Tibial artery (tissue), 4 donors: ENCODE measurements around the gene PPL.

Source experiments
- DNase-seq, 2 donors: peaks; one replicate each; pipeline ENCODE4 v3.0.0-alpha.2; 2019
- H3K27ac ChIP-seq, 2 donors: fragments of 200-600 bp; sonication (generic) in 1 of 2; 1 replicate in 1 of 2; 2 replicates in 1 of 2; pipeline ENCODE4 v1.5.1; 2018 to 2019; ENCODE audit warnings: mild to moderate bottlenecking in 1 of 2
- H3K27me3 ChIP-seq, 2 donors: fragments of 200-600 bp; sonication (generic) in 1 of 2; one replicate each; pipeline versions ENCODE4 v1.5.1 to v1.6.0; 2016 to 2019
- H3K36me3 ChIP-seq, 3 donors: fragments of 200-600 bp; sonication (generic) in 2 of 3; one replicate each; pipeline ENCODE4 v1.5.1; 2016 to 2019; ENCODE audit warnings: mild to moderate bottlenecking in 2 of 3
- H3K4me1 ChIP-seq, 4 donors: fragments of 200-600 bp; sonication (generic) in 2 of 4; 1 replicate in 3 of 4; 2 replicates in 1 of 4; pipeline ENCODE4 v1.5.1; 2016 to 2019
- H3K4me3 ChIP-seq, 2 donors: fragments of 200-600 bp; sonication (generic) in 1 of 2; 1 replicate in 1 of 2; 2 replicates in 1 of 2; pipeline ENCODE4 v1.5.1; 2018 to 2019; ENCODE audit warnings: mild to moderate bottlenecking in 2 of 2
- H3K9me3 ChIP-seq, 3 donors: fragments of 200-600 bp; sonication (generic) in 1 of 3; one replicate each; pipeline ENCODE4 v1.5.1; 2016 to 2019
- intact Hi-C: fragments of 100-400 bp; cut with DNase I; formaldehyde crosslinking; loops from one replicate; pipeline ENCODE4 v1.15.0; 2023; ENCODE audit warnings: low total_unique reads
- TF ChIP-seq, protein P1 (sequence below), 2 experiments: fragments of 200-600 bp in 1 of 2; fragments of 450-650 bp in 1 of 2; IDR thresholded peaks; one replicate each; pipeline ENCODE4 v1.5.1; 2017 to 2019; ENCODE audit warnings: antibody characterized with exemption in 2 of 2, mild to moderate bottlenecking in 1 of 2, moderate library complexity in 1 of 2

PPL gene

DNA sequence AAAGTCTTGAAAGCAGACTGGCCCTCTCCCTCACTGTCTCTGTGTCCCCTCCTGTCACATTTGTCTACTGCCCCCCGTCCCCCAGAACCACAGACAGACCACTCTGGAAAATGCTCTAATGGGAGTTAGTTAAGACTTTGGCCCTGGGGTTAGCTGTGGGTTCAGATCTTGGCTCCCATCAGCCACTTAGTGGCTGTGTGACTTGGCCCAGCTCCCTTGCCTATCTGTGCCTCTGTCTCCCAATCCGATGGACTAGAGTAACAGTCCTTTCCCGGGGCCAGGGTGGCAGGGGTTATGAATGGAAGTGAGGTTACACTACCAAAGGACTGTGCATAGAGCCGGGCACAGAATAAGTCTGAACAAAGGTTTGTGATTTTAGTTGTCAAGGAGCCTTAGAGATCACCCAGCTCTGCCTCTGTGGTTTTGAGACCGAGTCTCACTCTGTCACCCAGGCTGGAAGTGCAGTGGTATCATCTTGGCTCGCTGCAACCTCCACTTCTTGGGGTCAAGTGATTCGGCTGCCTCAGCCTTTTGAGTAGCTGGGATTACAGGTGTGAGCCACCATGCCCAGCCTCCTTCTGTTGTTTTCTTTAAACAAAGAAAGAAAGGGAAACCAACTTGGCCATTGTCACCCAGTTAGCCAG is 23.7 kb downstream of the PPL start:
- TF ChIP-seq, protein P1, sequence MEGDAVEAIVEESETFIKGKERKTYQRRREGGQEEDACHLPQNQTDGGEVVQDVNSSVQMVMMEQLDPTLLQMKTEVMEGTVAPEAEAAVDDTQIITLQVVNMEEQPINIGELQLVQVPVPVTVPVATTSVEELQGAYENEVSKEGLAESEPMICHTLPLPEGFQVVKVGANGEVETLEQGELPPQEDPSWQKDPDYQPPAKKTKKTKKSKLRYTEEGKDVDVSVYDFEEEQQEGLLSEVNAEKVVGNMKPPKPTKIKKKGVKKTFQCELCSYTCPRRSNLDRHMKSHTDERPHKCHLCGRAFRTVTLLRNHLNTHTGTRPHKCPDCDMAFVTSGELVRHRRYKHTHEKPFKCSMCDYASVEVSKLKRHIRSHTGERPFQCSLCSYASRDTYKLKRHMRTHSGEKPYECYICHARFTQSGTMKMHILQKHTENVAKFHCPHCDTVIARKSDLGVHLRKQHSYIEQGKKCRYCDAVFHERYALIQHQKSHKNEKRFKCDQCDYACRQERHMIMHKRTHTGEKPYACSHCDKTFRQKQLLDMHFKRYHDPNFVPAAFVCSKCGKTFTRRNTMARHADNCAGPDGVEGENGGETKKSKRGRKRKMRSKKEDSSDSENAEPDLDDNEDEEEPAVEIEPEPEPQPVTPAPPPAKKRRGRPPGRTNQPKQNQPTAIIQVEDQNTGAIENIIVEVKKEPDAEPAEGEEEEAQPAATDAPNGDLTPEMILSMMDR (IDR thresholded peaks at IDR 0.05), result no peak
- no peak for DNase-seq
- peaks cover 0 to 4% (median 0%) of the 10 kb centered on the region in 4 donors for H3K4me1 ChIP-seq
- no peak overlapping the region for H3K4me3 ChIP-seq
- peaks cover 0 to 3% of the 10 kb centered on the region in 2 donors for H3K27me3 ChIP-seq
- intact Hi-C loops, result no loop called here
- H3K9me3 ChIP-seq, result no peaks in the 10 kb centered on the region
- no peak overlapping the region for H3K27ac ChIP-seq
- peaks cover 0 to 17% (median 0%) of the 10 kb centered on the region in 3 donors for H3K36me3 ChIP-seq

DNA sequence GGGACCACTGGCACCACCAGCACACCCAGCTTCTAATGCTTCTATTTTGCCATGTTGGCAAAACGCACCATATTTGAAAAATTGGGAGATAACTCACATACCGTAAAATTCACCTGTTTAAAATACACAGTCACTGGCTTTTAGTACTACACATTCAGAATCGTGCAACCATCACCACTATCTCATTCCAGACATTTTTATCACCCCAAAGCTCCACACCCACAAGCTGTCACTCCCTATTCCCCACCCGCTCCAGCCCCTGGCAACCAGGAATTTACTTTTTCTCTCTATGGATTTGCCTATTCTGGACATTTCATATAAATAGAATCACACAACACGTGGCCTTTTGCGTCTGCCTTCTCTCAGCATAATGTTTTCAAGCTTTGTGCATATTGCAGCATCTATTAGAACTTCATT is 25.0 kb downstream of the PPL start:
- Histone ChIP-seq H3K4me1 (no peaks in the 10 kb centered on the region), H3K9me3 (no peaks in the 10 kb centered on the region), H3K27me3 (peaks cover 0 to 3% of the 10 kb centered on the region in 2 donors), H3K4me3 (no peak overlapping the region), H3K27ac (no peak overlapping the region), H3K36me3 (peaks cover 0 to 17% (median 0%) of the 10 kb centered on the region in 3 donors)
- no peak for DNase-seq
- TF ChIP-seq, protein P1 (IDR thresholded peaks at IDR 0.05), result no peak
- intact Hi-C loops, result no loop called here

DNA sequence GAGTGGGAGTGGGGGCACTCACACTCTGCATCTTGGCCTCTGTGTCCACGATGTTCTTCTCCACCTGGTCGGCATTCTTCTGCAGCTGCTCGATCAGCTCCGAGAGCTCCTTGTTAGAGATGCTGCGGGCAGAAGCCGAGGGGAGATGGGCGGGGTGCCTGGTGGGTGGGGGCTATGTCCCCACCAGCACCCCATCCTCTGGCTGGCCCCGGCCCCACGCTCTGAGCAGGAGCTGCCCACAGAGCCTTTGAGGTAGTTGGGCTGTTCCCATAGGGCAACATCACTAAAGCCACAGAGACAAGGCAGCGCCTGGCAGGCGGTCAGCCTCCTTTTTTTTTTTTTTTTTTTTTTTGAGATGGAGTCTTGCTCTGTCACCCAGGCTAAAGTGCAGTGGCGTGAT is 26.1 kb downstream of the PPL start:
- intact Hi-C loops, result no loop called here
- H3K27me3 ChIP-seq, result peaks cover 0 to 3% of the 10 kb centered on the region in 2 donors
- H3K4me3 ChIP-seq, result no peak overlapping the region
- peaks cover 0 to 17% (median 0%) of the 10 kb centered on the region in 3 donors for H3K36me3 ChIP-seq
- H3K4me1 ChIP-seq, result no peaks in the 10 kb centered on the region
- TF ChIP-seq, protein P1 (IDR thresholded peaks at IDR 0.05), result no peak
- H3K27ac ChIP-seq, result no peak overlapping the region
- no peak for DNase-seq
- H3K9me3 ChIP-seq, result no peaks in the 10 kb centered on the region

DNA sequence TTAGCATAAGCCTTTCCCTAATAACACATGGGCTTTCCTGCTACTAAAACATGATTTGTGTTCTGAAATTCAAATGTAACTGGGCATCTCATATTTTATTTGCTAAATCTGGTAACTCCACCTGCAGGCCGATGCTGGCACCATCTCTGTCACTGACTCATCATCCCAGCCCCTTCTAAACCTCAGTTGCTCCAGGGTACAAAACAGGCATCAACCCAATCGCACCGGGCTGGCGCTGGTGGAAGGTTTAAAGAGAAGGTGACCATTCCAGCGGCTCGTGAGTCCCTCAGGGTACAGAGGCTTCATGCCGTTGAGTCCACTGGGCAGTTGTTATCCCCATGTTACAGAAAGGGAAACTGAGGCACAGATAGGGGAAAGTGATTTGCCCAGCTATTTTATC is 27.1 kb downstream of the PPL start:
- DNase-seq, result no peak
- TF ChIP-seq, protein P1 (IDR thresholded peaks at IDR 0.05), result no peak
- peaks cover 0 to 22% (median 0%) of the 10 kb centered on the region in 3 donors for H3K36me3 ChIP-seq
- H3K27me3 ChIP-seq, result peaks cover 0 to 3% of the 10 kb centered on the region in 2 donors
- H3K27ac ChIP-seq, result no peak overlapping the region
- no peaks in the 10 kb centered on the region for H3K9me3 ChIP-seq
- H3K4me3 ChIP-seq, result no peak overlapping the region
- intact Hi-C loops, result no loop called here
- no peaks in the 10 kb centered on the region for H3K4me1 ChIP-seq

DNA sequence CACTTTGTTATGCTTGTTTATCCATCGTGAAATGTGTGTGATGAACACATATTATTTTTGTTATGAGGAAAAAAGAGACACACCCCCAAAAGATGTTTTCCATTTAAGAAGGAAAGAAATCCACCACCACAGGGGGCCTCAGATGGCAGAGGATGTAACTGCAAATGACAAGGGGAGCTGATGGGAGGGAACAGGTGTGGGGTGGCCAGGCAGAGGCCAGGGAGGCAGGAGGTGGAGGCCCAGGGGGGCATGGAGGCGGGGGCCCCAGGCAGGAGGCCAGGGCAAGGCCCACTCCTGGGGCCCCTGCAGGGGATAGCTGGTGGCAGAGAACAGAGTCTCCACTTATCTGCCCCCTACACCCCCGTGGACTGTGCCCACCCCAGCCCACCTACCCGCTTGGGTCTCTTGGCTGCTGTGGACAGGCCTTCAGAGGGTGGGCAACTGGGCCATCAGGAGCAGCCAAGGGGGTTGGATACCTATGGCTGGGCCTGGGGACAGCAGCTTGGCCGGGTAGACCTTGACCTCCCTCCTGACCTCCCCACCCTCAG is 28.0 kb downstream of the PPL start:
- H3K27me3 ChIP-seq, result peaks cover 0 to 3% of the 10 kb centered on the region in 2 donors
- intact Hi-C loops, result no loop called here
- no peaks in the 10 kb centered on the region for H3K9me3 ChIP-seq
- no peak overlapping the region for H3K4me3 ChIP-seq
- H3K4me1 ChIP-seq, result no peaks in the 10 kb centered on the region
- H3K36me3 ChIP-seq, result peaks cover 0 to 29% (median 0%) of the 10 kb centered on the region in 3 donors
- TF ChIP-seq, protein P1 (IDR thresholded peaks at IDR 0.05), result no peak
- H3K27ac ChIP-seq, result no peak overlapping the region
- DNase-seq, result no peak
